Activated T-cell treated with anti-CD3 and anti-CD28 coated beads, Interleukin-2, amount 50 U/mL, for 1 hour (primary cell): ENCODE data around the gene CNBP.

Source experiments
- DNase-seq: peaks from one replicate; pipeline ENCODE4 v3.0.0-alpha.2; 2020

Gene CNBP

DNA sequence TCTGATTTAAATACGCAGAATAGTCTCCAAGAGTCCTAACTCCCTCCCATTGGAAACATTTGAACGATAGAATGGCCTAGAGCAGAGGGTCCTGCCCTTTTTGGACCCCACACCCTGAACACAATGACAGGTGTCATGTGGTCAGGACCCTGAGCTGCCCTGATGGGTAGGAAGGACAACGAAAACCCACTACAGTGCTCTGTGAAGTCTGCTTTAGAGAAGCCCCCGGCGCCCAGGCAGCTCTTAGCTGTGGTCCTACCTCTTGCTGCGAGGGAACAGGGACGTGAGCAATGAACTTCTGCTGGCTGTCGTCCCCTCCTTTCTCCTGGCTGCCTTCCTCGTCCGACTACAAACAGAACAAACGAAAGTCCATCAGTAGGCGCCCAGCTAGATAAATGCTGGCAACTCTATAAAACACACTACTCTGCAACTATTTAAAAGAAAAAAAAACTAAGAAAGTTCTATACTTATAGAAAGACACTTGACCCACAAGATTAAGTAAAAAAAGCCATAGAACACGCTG is 53.3 kb downstream of the CNBP start:
- no peak for DNase-seq

GRCh38 chr3:129128357-129129155 is 55.1 kb downstream of the CNBP start:
- no peak for DNase-seq

GRCh38 chr3:129126726-129127280 is 56.9 kb downstream of the CNBP start:
- no peak for DNase-seq

GRCh38 chr3:129123314-129124060 is 60.2 kb downstream of the CNBP start:
- no peak for DNase-seq

DNA sequence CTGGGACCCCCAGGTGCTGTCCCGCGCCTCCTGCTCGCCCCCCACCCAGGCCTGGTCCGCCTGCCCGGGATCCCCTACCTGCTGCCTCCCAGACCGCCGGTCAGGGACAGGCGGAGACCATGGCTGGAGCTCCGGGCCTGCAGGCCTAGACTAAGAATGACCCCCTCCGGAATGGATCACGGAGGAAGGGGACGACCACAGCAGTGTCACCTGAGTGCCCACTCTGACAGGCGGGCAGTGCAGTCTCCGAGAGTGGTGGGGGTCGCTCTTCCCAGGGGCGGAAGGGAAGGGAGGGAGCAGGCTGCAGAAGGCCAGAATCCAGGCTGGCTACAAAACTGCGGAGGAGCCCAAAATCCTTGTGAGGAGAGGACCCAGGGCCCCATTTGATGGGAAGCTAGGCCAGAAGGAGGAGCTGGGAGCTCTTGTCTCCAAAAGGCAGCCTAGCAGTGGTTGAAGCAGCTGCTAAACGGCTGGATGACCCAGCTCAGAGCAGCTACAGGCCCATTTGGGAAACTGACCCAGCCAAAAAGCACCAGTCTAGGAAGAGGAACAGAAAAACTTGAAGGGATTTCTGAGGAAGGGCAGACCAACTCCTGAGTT is 61.2 kb downstream of the CNBP start:
- DNase-seq: no peak

DNA sequence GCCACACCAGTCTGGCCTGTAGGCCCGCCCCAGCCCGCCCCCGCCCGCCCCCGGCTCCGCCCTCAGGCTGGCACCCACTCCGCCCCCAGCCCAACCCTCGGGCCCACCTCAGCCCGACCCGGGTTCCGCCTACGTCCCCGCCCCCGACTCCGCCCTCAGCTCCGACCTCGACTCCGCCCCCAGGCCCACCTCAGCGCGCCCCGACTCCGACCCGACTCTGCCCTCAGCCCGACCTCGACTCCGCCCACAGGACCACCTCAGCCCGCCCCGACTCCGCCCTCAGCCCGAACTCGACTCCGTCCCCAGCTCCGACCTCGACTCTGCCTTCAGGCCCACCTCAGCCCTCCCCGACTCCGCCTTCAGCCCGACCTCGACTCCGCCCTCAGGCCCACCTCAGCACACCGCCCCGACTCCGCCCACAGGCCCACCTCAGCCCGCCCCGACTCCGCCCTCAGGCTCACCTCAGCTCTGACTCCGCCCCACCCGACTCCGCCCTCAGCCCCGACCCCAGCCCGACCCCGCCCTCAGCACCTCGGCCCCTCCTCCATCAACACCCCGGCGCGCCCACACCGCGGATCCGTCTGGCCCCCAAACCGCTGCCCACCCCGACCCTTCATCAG is 61.8 kb downstream of the CNBP start, which contains the start of gene RAB43:
TSS of gene RAB43 (minus strand) at position 13 of the 620 bp plus-strand sequence. CDS start 315 bp downstream, outside the sequence.
- DNase-seq: peak; percentile 94

- DNase-seq: no peak
These were observed 62.5 kb downstream of the CNBP start for GRCh38 chr3:129121016-129121791.

GRCh38 chr3:129120254-129121004 is 63.3 kb downstream of the CNBP start:
- DNase-seq: peak; percentile 85

DNA sequence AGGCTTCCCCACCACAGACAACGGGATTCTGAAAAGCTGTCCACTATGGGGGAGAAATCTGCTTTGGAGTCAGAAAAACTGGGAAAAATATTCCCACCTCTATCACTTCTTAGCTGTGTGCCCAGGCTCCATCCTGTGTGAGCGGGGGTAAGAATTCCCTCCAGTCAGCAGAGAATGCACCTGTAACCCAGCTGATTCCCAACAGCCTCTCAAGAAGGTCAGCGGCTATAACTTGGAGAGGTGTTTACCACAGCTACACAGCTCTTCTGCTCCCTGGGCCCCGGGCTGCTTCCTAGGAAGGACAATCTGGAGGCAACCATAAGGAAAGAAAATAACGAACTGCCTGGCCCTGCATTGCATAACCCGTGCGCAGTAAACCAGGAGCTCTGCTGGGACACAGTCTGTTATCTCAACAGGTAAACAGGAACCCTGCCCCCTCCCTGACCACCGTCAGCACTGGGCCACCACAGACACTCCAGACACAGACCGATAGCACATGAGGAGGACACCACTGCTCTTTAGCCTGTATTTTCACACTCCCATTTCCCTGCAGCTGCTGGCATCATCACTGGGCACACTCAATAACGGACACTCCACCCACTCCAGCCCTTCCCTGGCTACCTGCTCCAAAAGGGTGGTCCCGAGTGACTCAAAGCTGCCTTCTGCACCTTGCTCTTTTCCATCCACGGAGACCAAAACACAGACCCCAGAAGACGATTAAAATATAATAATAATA is 64.2 kb downstream of the CNBP start:
- peak; percentile 35 for DNase-seq

- DNase-seq: peak; percentile 42
These were observed 65.0 kb downstream of the CNBP start for GRCh38 chr3:129118745-129119144.
